ENCODE results near the gene TNPO3.

Gene TNPO3

GRCh38 chr7:128954830-128955802 lies 99.8 kb downstream of the TNPO3 start:
- Histone ChIP-seq H3K36me3 (ENCODE audit: low read depth) (peaks cover 61% of the 10 kb centered on the region), H3K27me3 (ENCODE audit: insufficient read depth, poor library complexity, severe bottlenecking) (no peaks in the 10 kb centered on the region), H3K4me1 (ENCODE audit: insufficient read depth, poor library complexity, severe bottlenecking) (no peaks in the 10 kb centered on the region), H3K27ac (ENCODE audit: poor library complexity, severe bottlenecking) (no peak overlapping the region), H3K9me3 (ENCODE audit: severe bottlenecking) (no peaks in the 10 kb centered on the region), H3K4me3 (ENCODE audit: severe bottlenecking) (no peak overlapping the region)
- ATAC-seq (ENCODE audit: low read depth), result no peak
- DNase-seq (ENCODE audit: low spot score), result no peak
- no peak for TF ChIP-seq CTCF (IDR thresholded peaks at IDR 0.05; ENCODE audit: poor library complexity, severe bottlenecking)

- TF ChIP-seq CTCF (IDR thresholded peaks at IDR 0.05; ENCODE audit: poor library complexity, severe bottlenecking), result no peak
Measured at GRCh38 chr7:128954150-128954549, 100.8 kb downstream of the TNPO3 start.

GRCh38 chr7:128951296-128951695 lies 103.6 kb downstream of the TNPO3 start:
- no peak overlapping the region for H3K4me3 ChIP-seq (ENCODE audit: severe bottlenecking)
- H3K4me1 ChIP-seq (ENCODE audit: insufficient read depth, poor library complexity, severe bottlenecking), result no peaks in the 10 kb centered on the region
- H3K27me3 ChIP-seq (ENCODE audit: insufficient read depth, poor library complexity, severe bottlenecking), result no peaks in the 10 kb centered on the region
- H3K9me3 ChIP-seq (ENCODE audit: severe bottlenecking), result no peaks in the 10 kb centered on the region
- TF ChIP-seq CTCF (IDR thresholded peaks at IDR 0.05; ENCODE audit: poor library complexity, severe bottlenecking), result no peak
- DNase-seq (ENCODE audit: low spot score) (no peak), ATAC-seq (ENCODE audit: low read depth) (no peak)
- H3K36me3 ChIP-seq (ENCODE audit: low read depth), result peaks cover 31% of the 10 kb centered on the region
- no peak overlapping the region for H3K27ac ChIP-seq (ENCODE audit: poor library complexity, severe bottlenecking)

More at GRCh38 chr7:128954150-128954549, 100.8 kb downstream of the TNPO3 start:
- ATAC-seq (ENCODE audit: low read depth) (no peak), DNase-seq (ENCODE audit: low spot score) (no peak)
- H3K9me3 ChIP-seq (ENCODE audit: severe bottlenecking), result no peaks in the 10 kb centered on the region
- H3K27ac ChIP-seq (ENCODE audit: poor library complexity, severe bottlenecking), result no peak overlapping the region
- peaks cover 55% of the 10 kb centered on the region for H3K36me3 ChIP-seq (ENCODE audit: low read depth)
- no peaks in the 10 kb centered on the region for H3K27me3 ChIP-seq (ENCODE audit: insufficient read depth, poor library complexity, severe bottlenecking)
- H3K4me1 ChIP-seq (ENCODE audit: insufficient read depth, poor library complexity, severe bottlenecking), result no peaks in the 10 kb centered on the region
- no peak overlapping the region for H3K4me3 ChIP-seq (ENCODE audit: severe bottlenecking)

GRCh38 chr7:128948976-128949760 lies 105.7 kb downstream of the TNPO3 start:
- H3K9me3 ChIP-seq (ENCODE audit: severe bottlenecking), result no peaks in the 10 kb centered on the region
- ATAC-seq (ENCODE audit: low read depth) (no peak), DNase-seq (ENCODE audit: low spot score) (no peak)
- no peaks in the 10 kb centered on the region for H3K27me3 ChIP-seq (ENCODE audit: insufficient read depth, poor library complexity, severe bottlenecking)
- no peak overlapping the region for H3K27ac ChIP-seq (ENCODE audit: poor library complexity, severe bottlenecking)
- H3K4me1 ChIP-seq (ENCODE audit: insufficient read depth, poor library complexity, severe bottlenecking), result no peaks in the 10 kb centered on the region
- peaks cover 13% of the 10 kb centered on the region for H3K36me3 ChIP-seq (ENCODE audit: low read depth)
- TF ChIP-seq CTCF (IDR thresholded peaks at IDR 0.05; ENCODE audit: poor library complexity, severe bottlenecking), result no peak
- H3K4me3 ChIP-seq (ENCODE audit: severe bottlenecking), result no peak overlapping the region
